ENCODE results near the gene SLC4A3.
"Not testable (repeated sequence)": the region's sequence is repeated elsewhere in the genome, so short reads cannot be mapped to it uniquely, and the experiment has no call there.

SLC4A3 gene

DNA sequence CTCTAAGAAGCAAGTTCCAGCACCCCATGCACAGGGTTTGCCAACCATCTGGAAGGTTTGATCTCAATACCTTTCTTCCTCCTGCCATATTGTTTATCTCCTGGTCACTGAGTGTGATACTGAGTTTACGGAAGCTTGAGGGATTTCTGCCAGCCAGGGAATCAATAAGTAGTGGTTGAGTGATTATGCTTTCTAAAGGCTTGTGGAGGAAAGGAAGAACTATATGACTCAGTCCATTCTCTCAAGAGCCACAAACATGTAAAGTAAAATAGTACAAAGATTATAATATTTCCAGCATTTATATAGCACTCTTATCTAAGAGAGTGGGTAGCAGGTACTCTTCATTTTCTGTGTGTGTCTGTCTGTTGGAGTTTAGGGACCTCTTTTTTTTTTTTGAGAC, 49.2 kb downstream of the SLC4A3 start:
- in situ Hi-C loops (cut with MboI; ENCODE audit: low sequenced_read_pairs), result no loop called here

DNA sequence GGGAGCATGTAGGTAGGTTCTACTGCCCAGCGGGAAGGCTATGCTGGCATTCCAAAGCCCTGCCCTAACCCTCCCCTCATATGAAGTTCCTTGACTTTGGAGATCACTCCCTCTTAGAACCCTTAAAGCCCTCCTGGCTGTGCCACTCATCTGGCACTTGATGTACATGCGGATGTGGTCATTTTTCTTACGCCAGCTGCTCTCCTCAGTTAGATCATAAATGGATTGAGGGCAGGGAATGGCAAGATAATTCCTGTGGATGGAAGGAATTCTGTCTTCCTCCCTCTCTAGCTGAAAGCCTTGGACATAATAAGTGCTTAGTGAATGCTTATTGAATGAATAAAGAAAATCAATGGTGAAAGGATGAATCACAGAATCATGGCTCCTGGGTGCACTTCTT, 51.6 kb downstream of the SLC4A3 start:
- in situ Hi-C loops (cut with MboI; ENCODE audit: low sequenced_read_pairs), result no loop called here

DNA sequence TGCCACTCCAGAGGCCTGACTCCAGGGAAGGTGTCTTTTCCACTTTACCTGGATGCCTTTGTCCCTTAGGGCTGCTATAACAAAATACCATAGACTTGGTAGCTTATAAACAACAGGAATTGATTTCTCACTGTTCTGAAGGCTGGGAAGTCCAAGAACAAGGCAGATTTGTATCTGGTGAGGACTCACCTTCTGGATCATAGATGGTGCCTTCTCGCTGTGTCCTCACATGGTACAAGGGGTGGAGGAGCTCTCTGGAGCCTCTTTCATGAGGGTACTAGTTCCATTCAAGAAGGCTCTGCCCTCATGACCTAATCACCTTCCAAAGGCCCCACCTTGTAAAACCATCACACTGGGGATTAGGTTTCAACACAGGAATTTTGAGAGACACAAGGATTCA, 52.1 kb downstream of the SLC4A3 start:
- in situ Hi-C loops (cut with MboI; ENCODE audit: low sequenced_read_pairs), result no loop called here

DNA sequence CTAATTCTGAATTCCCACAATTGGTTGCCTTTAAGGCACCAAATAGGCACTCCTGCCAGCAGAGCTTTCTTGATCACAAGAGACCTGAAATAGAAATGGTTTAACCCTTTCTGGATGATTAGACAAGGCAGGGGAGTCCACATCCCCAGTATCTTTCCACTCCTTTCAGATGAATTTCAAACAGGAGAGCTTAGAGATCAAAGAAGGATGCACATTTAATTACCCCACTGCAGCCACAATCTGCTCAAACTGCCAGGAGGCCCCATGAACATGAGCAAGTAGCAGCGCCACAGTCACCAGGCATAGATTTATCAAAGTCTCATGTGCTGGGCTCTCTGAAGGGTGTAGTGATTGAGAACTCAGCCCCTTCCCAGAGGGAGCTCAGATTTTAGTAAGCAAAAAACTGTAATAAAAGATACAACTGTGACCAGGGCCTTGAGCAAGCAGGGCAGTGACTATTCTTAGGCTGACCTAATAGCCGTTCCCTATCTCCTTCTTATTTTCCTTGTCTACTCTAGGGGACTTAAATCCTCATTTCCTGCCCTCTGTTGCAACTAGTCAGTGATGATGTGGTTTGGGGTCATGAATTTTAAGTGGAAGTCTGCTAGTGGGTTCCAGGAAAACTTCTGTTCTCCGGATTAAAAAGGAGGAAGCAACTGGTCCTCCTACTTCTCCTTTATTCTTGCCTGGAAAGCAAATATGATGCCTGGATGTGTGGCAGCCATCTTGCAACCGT, 53.7 kb downstream of the SLC4A3 start:
- in situ Hi-C loops (cut with MboI; ENCODE audit: low sequenced_read_pairs), result no loop called here

DNA sequence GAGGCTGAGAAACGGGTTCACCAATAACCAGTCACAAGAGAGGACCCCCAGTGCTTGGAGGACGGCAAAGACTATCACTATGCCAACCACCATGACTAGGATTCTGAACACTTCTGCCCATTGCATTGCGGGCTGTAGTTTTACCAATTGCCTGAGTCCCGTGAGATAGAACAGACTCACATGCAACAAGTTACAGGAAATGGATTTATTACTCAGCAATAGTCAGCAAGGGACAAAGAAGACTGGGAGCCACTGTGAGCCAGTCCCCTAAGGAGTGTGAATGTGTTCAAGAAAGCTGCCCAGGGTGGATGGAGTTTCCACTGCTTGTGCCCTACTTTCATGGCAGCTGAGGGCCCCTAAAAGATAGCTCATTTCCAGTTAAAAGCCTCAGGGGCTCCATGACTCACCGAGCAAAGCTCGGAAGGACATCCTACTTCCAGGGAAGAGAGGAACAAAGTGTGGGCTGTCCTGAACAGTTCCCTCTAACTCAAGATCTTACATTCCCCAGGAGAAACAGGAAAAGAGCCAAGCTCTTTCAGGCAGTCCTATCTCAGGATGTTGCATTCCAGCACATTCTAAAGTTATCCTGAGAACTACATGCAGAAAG, 54.4 kb downstream of the SLC4A3 start:
- in situ Hi-C loops (cut with MboI; ENCODE audit: low sequenced_read_pairs), result no loop called here

DNA sequence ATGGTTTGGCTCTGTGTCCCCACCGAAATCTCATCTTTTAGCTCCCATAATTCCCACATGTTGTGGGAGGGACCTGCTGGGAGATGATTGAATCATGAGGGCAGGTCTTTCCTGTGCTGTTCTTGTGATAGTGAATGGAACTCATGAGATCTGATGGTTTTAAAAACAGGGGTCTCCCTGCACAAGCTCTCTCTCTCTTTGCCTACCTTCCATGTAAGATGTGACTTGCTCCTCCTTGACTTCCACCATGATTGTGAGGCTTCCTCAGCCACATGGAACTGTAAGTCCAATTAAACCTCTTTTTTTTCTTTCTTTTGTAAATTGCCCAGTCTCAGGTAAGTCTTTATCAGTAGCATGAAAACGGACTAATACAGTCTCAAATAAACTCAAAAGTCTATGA, 56.0 kb downstream of the SLC4A3 start:
- in situ Hi-C loops (cut with MboI; ENCODE audit: low sequenced_read_pairs), result not testable (repeated sequence)

DNA sequence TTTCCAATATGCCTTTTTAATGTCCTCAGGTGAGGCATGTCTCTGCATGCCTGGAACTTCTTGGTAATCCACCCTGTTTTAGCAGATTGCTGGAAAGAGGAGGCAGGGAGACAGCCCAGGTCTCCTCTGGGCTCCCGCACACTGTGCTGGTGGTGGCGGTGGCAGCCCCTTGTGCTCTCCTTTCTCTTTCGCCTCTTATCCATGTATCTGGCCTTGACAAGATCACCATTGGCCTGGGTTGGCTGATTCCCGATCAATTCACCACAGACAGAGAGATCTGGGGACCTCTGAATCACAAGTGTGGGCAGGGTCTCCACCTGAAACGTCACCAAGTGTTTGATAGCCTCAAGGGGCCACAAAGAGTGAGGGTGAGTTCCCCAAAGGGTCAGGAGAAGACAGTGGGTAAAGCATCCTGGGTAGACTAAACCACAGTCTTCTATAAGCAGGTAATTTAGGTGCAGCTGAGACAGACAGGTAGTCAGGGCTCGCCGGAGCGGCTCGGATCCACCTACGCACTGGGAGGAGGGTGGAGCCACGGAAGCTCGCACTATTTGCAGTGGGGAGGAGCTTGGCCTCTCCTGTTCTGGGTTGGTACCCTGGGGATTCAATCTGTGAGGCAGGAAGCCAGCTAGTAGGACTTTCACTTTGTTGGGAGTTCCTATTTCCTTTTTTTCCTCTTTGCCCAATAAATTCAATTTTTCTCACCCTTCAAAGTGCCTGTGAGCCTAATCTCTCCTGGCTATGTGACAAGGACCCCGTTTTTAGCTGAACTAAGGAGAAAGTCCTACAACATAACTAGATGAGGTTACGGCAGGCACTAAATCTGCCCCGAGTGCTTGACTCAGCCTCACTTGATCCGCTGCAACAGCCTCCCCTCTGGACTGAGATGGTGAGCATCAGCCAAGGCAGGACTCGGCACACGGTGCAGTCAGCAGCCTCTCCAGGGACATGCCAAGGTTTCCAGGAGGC, 57.6 kb downstream of the SLC4A3 start:
- in situ Hi-C loops (cut with MboI; ENCODE audit: low sequenced_read_pairs), result no loop called here

DNA sequence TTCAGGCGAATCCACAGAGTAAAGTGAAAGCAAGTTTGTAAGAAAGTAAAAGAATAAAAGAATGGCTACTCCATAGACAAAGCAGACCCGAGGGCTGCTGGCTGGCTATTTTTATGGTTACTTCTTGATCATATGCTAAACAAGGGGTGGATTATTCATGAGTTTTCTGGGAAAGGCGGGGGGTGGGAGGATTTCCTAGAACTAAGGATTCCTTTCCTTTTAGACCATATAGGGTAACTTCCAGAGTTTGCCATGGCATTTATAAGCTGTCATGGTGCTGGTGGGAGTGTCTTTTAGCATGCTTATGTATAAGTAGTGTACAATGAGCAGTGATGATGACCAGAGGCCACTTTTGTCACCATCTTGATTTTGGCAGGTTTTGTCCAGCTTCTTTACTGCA, 59.8 kb downstream of the SLC4A3 start:
- in situ Hi-C loops (cut with MboI; ENCODE audit: low sequenced_read_pairs), result no loop called here

DNA sequence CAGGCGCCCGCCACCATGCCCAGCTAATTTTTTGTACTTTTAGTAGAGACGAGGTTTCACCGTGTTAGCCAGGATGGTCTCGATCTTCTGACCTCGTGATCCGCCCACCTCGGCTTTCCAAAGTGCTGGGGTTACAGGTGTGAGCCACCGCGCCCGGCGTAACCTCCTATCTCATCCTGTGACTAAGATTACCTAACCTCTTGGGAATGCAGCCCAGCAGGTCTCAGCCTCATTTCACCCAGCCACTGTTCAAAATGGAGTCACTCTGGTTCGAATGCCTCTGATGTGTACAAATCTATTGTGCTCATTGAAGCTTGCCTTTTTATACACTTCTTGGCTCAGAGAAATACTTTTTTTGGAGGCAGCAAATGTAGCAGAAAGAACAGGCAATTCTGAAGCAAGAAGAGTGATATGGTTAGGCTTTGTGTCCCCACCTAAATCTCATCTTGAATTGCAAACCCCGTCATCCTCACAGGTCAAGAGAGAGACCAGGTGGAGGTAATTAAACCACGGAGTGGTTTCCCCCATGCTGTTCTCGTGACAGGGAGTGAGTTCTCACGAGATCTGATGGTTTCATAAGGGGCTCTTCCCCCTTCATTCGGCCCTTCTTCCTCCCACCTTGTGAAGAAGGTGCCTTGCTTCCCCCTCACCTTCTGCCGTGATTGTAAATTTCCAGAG, 60.6 kb downstream of the SLC4A3 start:
- in situ Hi-C loops (cut with MboI; ENCODE audit: low sequenced_read_pairs), result no loop called here

DNA sequence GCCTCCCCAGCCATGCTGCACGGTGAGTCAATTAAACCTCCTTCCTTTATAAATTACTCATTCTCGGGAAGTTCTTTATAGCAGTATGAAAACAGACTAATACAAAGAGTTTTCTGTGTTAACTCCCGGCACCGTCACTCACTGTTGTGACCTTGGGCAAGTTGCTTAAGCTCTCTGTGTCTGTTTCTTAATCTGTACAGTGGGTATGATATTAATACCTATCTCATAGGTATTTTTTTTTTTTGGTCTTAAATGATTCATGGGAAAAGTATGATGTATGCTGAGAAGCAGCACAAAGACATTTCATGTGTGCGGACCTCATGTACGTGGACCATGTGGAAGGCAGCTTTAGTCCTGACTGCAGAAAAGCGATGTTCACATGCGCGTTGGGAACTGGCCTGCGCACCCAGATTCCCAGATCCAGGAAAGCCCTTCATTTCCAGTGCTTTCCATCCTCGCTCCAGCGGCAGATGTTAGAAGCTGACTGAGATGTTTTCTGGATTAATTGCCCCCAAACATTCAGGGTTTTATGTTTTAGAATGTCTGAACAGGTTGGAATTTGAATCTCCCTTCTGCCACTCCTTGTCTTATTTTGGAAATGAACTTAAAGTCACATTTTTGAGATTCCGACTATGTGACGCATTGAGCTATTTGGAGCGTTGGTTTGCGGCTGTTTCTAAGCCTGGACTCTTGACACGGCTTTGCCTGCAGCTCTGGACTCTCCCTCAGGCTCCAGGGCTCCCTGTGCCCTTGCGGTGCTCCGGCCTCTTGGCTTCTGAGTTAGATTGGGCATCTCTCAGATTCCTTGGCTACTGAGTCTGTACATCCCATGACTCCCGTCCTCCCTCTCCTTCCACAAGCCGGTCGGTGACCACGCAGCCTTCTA, 61.4 kb downstream of the SLC4A3 start:
- in situ Hi-C loops (cut with MboI; ENCODE audit: low sequenced_read_pairs), result no loop called here

DNA sequence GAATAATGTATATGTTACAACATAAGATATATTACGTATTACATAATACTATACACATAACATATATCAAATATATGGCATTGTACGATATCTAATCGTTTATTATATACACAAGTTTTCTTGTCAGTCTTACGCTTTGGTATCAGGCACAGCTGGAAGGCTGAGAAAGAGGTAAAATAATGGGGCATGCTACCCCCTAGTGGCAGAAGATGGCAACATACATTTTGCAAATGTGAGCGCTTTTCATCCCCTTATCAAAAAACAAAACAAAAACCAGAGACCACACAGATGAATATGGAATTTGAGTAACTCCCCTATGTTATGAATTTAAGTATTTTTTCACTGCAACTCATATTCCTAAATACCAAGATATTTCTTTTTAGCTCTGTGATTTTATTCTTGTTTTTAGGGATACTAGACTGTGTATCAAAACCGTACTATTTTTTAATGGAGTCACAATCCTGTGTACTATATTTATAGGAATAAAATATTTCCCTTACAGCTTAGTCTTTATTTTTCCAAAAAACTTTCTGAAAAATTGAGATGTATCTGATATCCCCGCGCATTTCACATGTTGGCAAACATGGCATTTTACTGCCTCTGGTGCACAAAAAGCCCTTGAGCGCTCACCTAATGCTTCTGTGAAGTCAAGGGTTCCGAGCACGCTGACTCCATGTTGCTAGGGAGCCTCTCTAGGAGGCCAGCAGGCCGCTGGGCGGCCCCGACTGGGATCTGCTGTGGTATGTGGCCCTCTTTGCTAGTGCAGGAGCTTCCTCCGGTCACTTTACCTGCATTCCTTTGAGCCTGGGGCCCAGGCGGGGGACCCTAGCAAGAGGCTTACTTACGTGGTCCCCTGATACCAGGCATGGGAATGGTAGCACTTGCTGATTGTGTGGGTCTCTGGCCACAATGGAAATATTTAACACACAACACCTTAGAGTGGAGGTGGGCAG, 62.5 kb downstream of the SLC4A3 start:
- in situ Hi-C loops (cut with MboI; ENCODE audit: low sequenced_read_pairs), result no loop called here

DNA sequence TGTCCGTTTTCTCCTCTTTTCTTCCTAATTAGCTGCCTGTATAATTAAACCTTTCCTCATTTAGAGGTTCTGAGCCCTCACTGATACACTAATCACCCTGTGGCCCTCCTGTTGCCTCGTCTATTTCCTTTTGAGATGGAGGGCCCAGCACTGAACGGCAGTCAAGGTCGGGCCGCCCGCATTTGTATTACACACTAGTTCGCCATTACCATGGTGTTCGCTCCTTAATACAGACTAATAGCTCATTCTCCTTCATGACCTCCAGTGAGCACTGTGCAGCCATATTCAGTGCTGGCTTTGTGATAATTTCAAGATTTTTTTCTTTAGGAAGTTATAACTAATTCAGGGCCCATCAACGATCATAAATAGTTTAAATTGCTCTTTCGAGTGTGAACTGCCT, 64.1 kb downstream of the SLC4A3 start:
- in situ Hi-C loops (cut with MboI; ENCODE audit: low sequenced_read_pairs), result no loop called here

Data from HL-60/S4 (cell line).